Ramos (cell line): ENCODE data around the gene ZNF658.
"Not testable (repeated sequence)": the region's sequence is repeated elsewhere in the genome, so short reads cannot be mapped to it uniquely, and the experiment has no call there.

Source experiments
- in situ Hi-C: fragments of 300-500 bp; cut with MboI; formaldehyde crosslinking; loops from one replicate; pipeline ENCODE4 v1.14.3; 2022; ENCODE audit warnings: low sequenced_read_pairs; ENCODE audit not compliant: unreplicated experiment

ZNF658 gene

GRCh38 chr9:66900490-66901131 lies at the start of gene ZNF658:
TSS of gene ZNF658 (plus strand) at chr9:66900725. CDS start at chr9:66903562, 2,837 bp downstream.
- in situ Hi-C loops, result not testable (repeated sequence)

- in situ Hi-C loops, result not testable (repeated sequence)
These were observed 38.8 kb upstream of the ZNF658 start for GRCh38 chr9:66861732-66862131.

GRCh38 chr9:66868660-66869059 lies 31.9 kb upstream of the ZNF658 start:
- in situ Hi-C loops, result not testable (repeated sequence)

GRCh38 chr9:66880605-66881004 lies 19.9 kb upstream of the ZNF658 start:
- in situ Hi-C loops, result not testable (repeated sequence)

GRCh38 chr9:66881847-66882246 lies 18.7 kb upstream of the ZNF658 start:
- in situ Hi-C loops, result not testable (repeated sequence)

- in situ Hi-C loops, result not testable (repeated sequence)
These were observed 10.2 kb upstream of the ZNF658 start for GRCh38 chr9:66890334-66890733.

- in situ Hi-C loops, result not testable (repeated sequence)
These were observed 616 bp downstream of the ZNF658 start for GRCh38 chr9:66901141-66901540.

- in situ Hi-C loops, result not testable (repeated sequence)
These were observed 9.0 kb downstream of the ZNF658 start for GRCh38 chr9:66909560-66909959.

GRCh38 chr9:66920072-66920471 lies 19.5 kb downstream of the ZNF658 start:
- in situ Hi-C loops, result not testable (repeated sequence)

- in situ Hi-C loops, result not testable (repeated sequence)
These were observed 35.8 kb downstream of the ZNF658 start for GRCh38 chr9:66936194-66936870.

- in situ Hi-C loops, result not testable (repeated sequence)
These were observed 37.1 kb downstream of the ZNF658 start for GRCh38 chr9:66937662-66938061.

- in situ Hi-C loops, result not testable (repeated sequence)
These were observed 37.8 kb downstream of the ZNF658 start for GRCh38 chr9:66938322-66938721.

GRCh38 chr9:66939878-66940830 lies 39.6 kb downstream of the ZNF658 start:
- in situ Hi-C loops, result not testable (repeated sequence)

- in situ Hi-C loops, result not testable (repeated sequence)
These were observed 42.1 kb downstream of the ZNF658 start for GRCh38 chr9:66942400-66943155.

- in situ Hi-C loops, result not testable (repeated sequence)
These were observed 52.1 kb downstream of the ZNF658 start for GRCh38 chr9:66952576-66952975.
